NCI-H2227 (cell line): ENCODE measurements around the gene DCX.

Experiments
- DNase-seq: peaks from one replicate; lab custom pipeline; 2025; ENCODE audit not compliant: unreplicated experiment; lab: John Stamatoyannopoulos, UW

DCX gene

GRCh38 chrX:111411983-111412382 is at the start of gene DCX:
TSS of gene DCX (minus strand) at chrX:111412192. CDS start at chrX:111410398, 1,794 bp downstream.
- peak; percentile 63 for DNase-seq

DNA sequence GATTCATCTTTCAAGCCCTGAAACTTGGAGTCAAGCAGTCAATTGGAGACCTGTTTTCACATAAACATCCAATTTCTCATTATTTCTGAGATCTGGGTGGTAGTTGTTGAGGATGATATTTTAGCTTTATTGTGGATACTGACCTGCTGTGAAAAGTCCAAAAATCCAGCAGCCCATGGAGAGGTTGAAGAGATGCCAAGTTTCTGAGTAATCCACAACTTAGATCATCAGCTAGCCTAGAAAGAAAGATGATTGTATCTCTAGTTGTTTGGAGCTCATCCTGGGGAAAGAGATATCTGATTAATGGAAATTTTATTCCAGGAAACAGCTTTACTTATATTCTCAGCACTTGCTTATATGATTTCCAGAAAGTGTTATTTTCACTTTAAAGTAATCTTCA is 48.6 kb upstream of the DCX start:
- no peak for DNase-seq

- peak; percentile 83 for DNase-seq
Measured at GRCh38 chrX:111447298-111447697, 35.3 kb upstream of the DCX start.

GRCh38 chrX:111445485-111445884 is 33.5 kb upstream of the DCX start:
- DNase-seq = peak; percentile 88

GRCh38 chrX:111444881-111445280 is 32.9 kb upstream of the DCX start:
- peak; percentile 15 for DNase-seq

GRCh38 chrX:111443946-111444345 is 32.0 kb upstream of the DCX start:
- DNase-seq = no peak

DNA sequence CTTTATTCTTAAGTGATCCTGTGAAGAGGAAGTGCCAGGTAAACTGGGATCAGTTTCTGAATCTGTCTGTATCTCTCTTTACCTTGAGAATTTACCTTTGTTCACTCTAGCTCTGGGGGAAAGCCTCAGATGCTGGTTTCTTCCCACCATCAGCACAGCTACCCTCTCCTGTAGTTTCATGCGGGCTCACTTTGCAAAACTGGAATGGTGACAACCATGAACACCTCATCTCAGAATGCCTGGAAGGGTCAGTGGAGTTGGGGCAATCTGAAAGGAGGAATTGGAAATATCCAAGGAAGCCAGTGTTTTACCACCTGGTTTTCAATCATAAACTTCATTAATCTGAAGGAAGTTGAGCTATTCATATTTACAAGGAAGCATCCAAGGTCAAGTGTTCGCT is 30.8 kb upstream of the DCX start:
- no peak for DNase-seq

GRCh38 chrX:111435469-111435868 is 23.5 kb upstream of the DCX start:
- DNase-seq = no peak

DNA sequence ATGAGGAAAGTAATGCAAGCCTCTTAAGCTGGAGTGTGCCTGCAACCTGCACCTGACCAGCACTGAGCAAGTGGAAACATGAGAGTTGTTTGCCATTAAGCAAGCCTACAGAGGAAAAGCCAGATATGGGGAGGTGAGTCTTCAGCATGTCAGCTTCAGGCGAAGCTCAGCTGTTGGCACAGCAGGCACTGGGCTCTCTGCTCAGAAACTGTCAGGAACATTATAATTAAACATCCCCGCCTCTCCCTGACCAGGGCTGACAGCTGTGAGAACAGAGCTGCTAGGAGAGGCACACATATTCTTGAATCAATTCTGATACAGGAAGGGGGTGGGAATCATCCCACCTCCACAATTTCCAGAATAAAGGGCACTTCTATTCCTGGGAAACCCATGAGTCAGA is 19.0 kb upstream of the DCX start:
- DNase-seq = peak; percentile 91

DNA sequence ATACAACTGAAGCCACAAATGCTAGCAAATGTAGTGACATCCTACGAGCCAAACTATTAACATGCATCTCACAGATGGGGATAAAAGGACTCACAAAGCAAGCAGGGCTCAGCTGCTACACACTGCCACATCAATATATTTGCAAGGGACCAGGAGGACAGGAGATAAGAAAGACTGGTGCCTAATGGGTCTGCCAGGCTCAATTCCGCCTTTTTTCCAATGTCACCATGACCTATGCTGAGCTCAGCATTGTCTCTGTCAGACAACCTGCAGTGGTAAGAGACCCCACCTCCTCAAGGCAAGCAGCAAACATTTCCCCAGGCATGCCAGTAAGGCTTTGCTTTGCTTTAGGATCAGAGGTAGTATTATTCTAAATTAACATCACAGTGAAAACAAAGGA is 435 bp downstream of the DCX start:
- peak; percentile 31 for DNase-seq

DNA sequence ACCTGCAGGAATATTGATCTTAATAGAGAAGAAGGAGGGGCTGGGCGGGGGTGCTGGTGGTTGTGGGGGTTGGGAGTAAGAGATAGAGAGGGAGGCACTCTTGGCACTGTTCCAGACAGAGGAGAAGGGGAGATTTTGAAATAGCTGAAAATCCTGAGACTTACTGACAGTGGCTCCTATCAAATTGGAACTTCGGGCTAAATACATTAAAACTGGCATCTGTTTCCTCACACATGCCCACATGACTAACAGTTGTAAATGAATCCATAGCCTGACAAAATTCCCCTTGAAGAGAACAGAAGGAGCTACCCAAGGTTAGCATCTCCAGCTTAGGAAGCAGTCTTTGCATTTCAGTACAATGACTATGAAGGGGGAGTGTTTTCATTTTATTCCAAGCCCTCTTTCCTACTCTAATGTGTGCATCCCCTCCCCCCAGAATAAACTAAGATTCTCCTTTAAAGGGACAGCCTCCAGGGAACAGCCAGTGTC is 1.4 kb downstream of the DCX start:
- DNase-seq = peak; percentile 72

- no peak for DNase-seq
Measured at GRCh38 chrX:111409326-111409725, 2.7 kb downstream of the DCX start.

DNA sequence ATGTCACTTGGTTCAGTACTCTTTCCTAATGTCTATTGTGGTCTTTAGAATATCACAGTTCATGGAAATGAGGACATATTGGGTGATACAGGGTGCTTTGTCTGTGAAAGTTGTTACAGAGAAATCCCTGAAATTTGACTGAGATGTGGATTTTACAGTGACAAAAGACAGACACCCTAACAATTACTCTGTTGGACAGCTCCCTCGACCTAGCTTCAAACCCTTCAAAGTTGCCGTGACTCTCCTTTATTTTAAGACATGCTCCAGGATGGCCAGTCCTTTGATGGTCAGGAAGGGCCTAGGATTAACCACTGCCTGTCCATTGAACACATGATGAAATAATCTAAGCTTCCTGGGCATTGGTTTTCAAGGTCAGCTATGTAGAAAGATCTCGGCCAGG is 4.0 kb downstream of the DCX start:
- DNase-seq = no peak

- DNase-seq = peak; percentile 35
Measured at GRCh38 chrX:111402344-111402743, 9.6 kb downstream of the DCX start.

GRCh38 chrX:111395149-111395548 is 16.8 kb downstream of the DCX start:
- no peak for DNase-seq

DNA sequence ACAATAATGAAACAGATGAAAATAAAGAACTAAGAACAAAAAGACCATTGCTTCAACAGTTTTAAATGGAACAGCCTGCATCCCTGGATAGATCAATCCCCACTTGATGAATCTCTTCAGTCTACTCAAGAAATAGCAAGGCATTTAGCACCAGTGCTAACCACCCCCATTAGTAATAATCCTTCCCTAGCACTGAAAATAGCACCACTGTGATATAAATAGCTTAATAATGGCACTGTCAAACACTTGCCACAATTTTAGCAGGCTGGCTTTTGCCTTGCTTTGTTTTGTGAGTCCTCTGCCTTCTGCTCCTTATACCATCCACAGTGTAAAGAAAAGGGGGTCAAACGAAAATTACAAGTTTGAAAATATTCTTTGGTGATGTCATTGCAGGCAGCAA is 17.4 kb downstream of the DCX start:
- DNase-seq = peak; percentile 43

GRCh38 chrX:111387470-111388070 is 24.4 kb downstream of the DCX start:
- no peak for DNase-seq

DNA sequence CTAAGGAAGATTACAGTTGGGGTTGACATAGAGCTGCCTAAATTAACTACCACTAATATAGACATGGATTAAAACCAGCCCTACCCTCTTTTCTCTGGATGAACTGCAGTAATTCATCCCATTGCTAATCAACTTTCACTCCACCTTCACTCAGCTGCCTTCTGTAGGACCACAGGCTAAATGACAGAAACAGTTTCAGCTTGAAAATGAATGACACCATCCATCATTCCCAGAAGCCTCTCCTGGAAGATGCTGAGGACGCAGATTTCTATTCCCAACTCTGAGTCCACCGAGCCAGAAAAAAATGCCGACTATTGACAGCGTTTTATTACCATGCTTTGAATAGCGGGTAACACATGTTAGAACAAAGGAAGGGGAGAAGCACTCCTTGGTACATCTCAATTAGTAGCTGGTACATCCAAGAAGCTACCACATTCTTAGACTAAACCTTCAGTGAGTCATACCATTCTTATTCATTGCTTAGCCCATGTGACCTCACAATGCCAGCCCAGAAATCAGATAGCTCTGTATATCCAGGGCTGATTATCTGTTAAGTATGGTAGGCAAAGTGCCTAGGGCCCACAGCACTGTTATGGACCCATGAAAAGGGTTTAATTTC is 25.3 kb downstream of the DCX start:
- no peak for DNase-seq

GRCh38 chrX:111386077-111386476 is 25.9 kb downstream of the DCX start:
- no peak for DNase-seq

GRCh38 chrX:111382277-111382676 is 29.7 kb downstream of the DCX start:
- peak; percentile 12 for DNase-seq

DNA sequence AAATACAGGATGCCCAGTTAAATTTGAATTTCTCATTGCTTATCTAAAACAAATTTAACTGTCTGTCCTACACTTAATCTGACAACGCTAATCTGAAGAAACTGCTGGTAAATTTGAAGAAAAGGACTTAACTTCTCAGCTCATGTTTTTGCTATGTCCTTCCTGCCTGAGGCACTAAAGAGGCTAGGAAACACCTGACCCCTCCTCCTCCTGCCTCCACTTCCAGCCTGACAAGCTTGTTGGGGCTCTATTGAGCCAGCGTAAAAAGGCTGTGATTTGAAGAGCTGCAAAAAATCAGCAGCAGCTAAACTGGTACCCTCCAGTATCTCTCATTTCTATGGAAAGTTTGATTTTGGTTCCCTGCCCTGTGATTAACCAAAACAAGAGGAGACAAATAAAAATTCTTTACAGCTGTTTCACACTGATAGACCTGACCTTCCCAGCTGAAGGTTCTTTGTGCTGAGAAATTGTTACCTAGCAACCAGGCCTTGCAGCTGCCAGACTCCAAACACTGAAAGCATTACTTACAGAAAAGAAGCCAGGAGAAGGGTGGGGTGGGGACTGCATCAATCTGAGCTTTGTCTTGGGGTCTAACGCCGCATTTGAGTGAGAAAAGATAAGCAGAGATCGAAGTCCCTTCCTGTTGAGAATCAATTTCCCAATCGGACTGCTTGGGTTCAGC is 35.0 kb downstream of the DCX start:
- DNase-seq = peak; percentile 92

- no peak for DNase-seq
Measured at GRCh38 chrX:111376486-111376885, 35.5 kb downstream of the DCX start.
